HepG2 (cell line): ENCODE results near the gene KCTD19. TPM values are rescaled to one million over a fixed set of nuclear protein-coding genes. Genes with fewer than 3 reads are reported as not detected.

ENCODE experiments used
- ESRRA ChIP-seq: sonication (generic); formaldehyde crosslinking; IDR thresholded peaks from 2 replicates; pipeline ENCODE4 v1.5.1; 2020; ENCODE audit warnings: mild to moderate bottlenecking, low read depth, missing genetic modification reagents
- GMEB2 ChIP-seq: IDR thresholded peaks from 2 replicates; pipeline ENCODE4 v1.6.1; 2016; ENCODE audit warnings: missing biosample characterization, missing genetic modification reagents, low read depth
- KIAA2018 ChIP-seq: sonication (generic); formaldehyde crosslinking; IDR thresholded peaks from 2 replicates; pipeline ENCODE4 v1.5.0; 2020; ENCODE audit warnings: mild to moderate bottlenecking, missing genetic modification reagents, borderline replicate concordance
- MED8 ChIP-seq: sonication (generic); formaldehyde crosslinking; IDR thresholded peaks from 2 replicates; pipeline ENCODE4 v1.8.1; 2023; ENCODE audit warnings: mild to moderate bottlenecking, missing genetic modification reagents; ENCODE audit not compliant: insufficient replicate concordance
- MIER3 ChIP-seq: IDR thresholded peaks from 2 replicates; pipeline ENCODE4 v1.6.1; 2016; ENCODE audit warnings: missing compliant biosample characterization, borderline replicate concordance
- NFE2L2 ChIP-seq: fragments of 150-350 bp; IDR thresholded peaks from 2 replicates; pipeline ENCODE4 v1.6.1; 2014; ENCODE audit warnings: low read length
- NFYB ChIP-seq: sonication (generic); formaldehyde crosslinking; IDR thresholded peaks from 2 replicates; pipeline ENCODE4 v1.4.0; 2020; ENCODE audit warnings: missing genetic modification reagents
- ZFP90 ChIP-seq: sonication (generic); formaldehyde crosslinking; IDR thresholded peaks from 2 replicates; pipeline ENCODE4 v1.8.0; 2022; ENCODE audit warnings: missing genetic modification reagents, mild to moderate bottlenecking, inconsistent platforms, borderline replicate concordance
- ZNF556 ChIP-seq: sonication (generic); formaldehyde crosslinking; IDR thresholded peaks from 2 replicates; pipeline ENCODE4 v1.4.0; 2020; ENCODE audit warnings: mild to moderate bottlenecking, missing genetic modification reagents, borderline replicate concordance
- ZNF607 ChIP-seq: sonication (generic); formaldehyde crosslinking; IDR thresholded peaks from 2 replicates; pipeline ENCODE4 v1.5.1; 2020; ENCODE audit warnings: missing genetic modification reagents, mild to moderate bottlenecking, borderline replicate concordance
- ZNF724P ChIP-seq: sonication (generic); formaldehyde crosslinking; IDR thresholded peaks from 2 replicates; pipeline ENCODE4 v1.8.0; 2022; ENCODE audit warnings: missing genetic modification reagents, borderline replicate concordance
- ZNF841 ChIP-seq: sonication (generic); formaldehyde crosslinking; IDR thresholded peaks from 2 replicates; pipeline ENCODE4 v1.8.1; 2023; ENCODE audit warnings: missing genetic modification reagents, borderline replicate concordance
- polyA plus RNA-seq, 8 experiments: library from polyadenylated mRNA; depleted of rRNA in 3 of 8; stranded (reverse) in 7 of 8; unstranded in 1 of 8; fragments of >200 nt; fragmentation: Illumina TruSeq in 4 of 8; extraction: Trizol in 4 of 8; gene quantifications; 2 replicates each; pipeline versions ENCODE4 v1.2.1 to v1.2.3, GENCODE V29; 2011 to 2016; ENCODE audit warnings: low read depth in 4 of 8, missing spikeins in 1 of 8, mixed read lengths in 1 of 8; ENCODE audit not compliant: insufficient read depth in 1 of 8
- total RNA-seq, 5 experiments: library from RNA; depleted of rRNA; stranded (reverse); fragments of >200 nt; fragmentation: Illumina TruSeq; extraction: Trizol; gene quantifications; 2 replicates each; pipeline ENCODE4 v1.2.3, GENCODE V29; 2016; ENCODE audit warnings: low read depth in 1 of 5
- TF ChIP-seq, protein P1 (sequence below), 2 experiments: IDR thresholded peaks; 2 replicates each; pipeline ENCODE4 v1.6.1; 2011 to 2012; ENCODE audit warnings: low read length in 2 of 2, borderline replicate concordance in 1 of 2, low read depth in 1 of 2, mild to moderate bottlenecking in 1 of 2, moderate library complexity in 1 of 2

Gene KCTD19
- total and polyA plus RNA-seq, 2 of the 13 experiments (the other 11 are each of a cell fraction or from before 2014, with no cell fraction given) = not detected

- TF ChIP-seq KIAA2018 (CRISPR knock-in tag) (no peak), MED8 (CRISPR knock-in tag) (no peak), MIER3 (CRISPR knock-in tag) (no peak), ESRRA (CRISPR knock-in tag) (no peak), ZNF724P (CRISPR knock-in tag) (no peak), NFYB (0 out of 2 replicates have a peak, but pooled peaks have one; percentile 22), ZNF841 (CRISPR knock-in tag) (no peak), ZFP90 (CRISPR knock-in tag) (no peak), ZNF556 (CRISPR knock-in tag) (0 out of 2 replicates have a peak, but pooled peaks have one; percentile 54), NFE2L2 (no peak), GMEB2 (CRISPR knock-in tag) (no peak), ZNF607 (CRISPR knock-in tag) (0 out of 2 replicates have a peak, but pooled peaks have one; percentile 34)
- TF ChIP-seq, protein P1, sequence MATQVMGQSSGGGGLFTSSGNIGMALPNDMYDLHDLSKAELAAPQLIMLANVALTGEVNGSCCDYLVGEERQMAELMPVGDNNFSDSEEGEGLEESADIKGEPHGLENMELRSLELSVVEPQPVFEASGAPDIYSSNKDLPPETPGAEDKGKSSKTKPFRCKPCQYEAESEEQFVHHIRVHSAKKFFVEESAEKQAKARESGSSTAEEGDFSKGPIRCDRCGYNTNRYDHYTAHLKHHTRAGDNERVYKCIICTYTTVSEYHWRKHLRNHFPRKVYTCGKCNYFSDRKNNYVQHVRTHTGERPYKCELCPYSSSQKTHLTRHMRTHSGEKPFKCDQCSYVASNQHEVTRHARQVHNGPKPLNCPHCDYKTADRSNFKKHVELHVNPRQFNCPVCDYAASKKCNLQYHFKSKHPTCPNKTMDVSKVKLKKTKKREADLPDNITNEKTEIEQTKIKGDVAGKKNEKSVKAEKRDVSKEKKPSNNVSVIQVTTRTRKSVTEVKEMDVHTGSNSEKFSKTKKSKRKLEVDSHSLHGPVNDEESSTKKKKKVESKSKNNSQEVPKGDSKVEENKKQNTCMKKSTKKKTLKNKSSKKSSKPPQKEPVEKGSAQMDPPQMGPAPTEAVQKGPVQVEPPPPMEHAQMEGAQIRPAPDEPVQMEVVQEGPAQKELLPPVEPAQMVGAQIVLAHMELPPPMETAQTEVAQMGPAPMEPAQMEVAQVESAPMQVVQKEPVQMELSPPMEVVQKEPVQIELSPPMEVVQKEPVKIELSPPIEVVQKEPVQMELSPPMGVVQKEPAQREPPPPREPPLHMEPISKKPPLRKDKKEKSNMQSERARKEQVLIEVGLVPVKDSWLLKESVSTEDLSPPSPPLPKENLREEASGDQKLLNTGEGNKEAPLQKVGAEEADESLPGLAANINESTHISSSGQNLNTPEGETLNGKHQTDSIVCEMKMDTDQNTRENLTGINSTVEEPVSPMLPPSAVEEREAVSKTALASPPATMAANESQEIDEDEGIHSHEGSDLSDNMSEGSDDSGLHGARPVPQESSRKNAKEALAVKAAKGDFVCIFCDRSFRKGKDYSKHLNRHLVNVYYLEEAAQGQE (IDR thresholded peaks at IDR 0.05; ENCODE audit: borderline replicate concordance in 1 of 2, low read depth in 1 of 2, low read length in 2 of 2) = no peak
These were observed at the start of gene KCTD19, which contains the start of gene LRRC36 (continued) for GRCh38 chr16:67326472-67327309.
